HepG2 (cell line): ENCODE data around the gene TWNK. TPM values are rescaled to one million over a fixed set of nuclear protein-coding genes. Genes with fewer than 3 reads are reported as not detected.

Experiments used
- ATAC-seq: fragments of 200-7000 bp; cut with Tn5 transposase; 3 replicates; pipeline ENCODE4 v1.9.1; 2020; ENCODE audit warnings: mild to moderate bottlenecking, moderate library complexity
- BruUV-seq: library from RNA; stranded (reverse); fragments of 400-500 nt; replicated peaks from 2 replicates; lab custom pipeline; 2021; lab: Mats Ljungman, UMichigan
- CTCF ChIA-PET: fragments of 300-600 bp; formaldehyde crosslinking; extraction: SDS; loops from one replicate; lab custom pipeline; 2021; ENCODE audit warnings: low total read pairs, inconsistent platforms, low intra/inter-chr PET ratio; lab: Yijun Ruan, JAX
- POLR2A ChIA-PET: fragments of 350-600 bp; sonication (Branson Sonifier 250); formaldehyde crosslinking; loops from one replicate; lab custom pipeline; 2020; ENCODE audit warnings: antibody characterized with exemption, inconsistent platforms; lab: Yijun Ruan, JAX
- DNase-seq: peaks from one replicate; pipeline ENCODE4 v3.0.0-alpha.2; 2015; ENCODE audit warnings: low spot score
- FAIRE-seq: peaks from 3 replicates; lab custom pipeline; 2011; peaks lifted over from hg19 to GRCh38; lab: Jason Lieb, UNC
- H2AFZ ChIP-seq: one replicate; pipeline ENCODE4 v1.6.1; 2011; ENCODE audit warnings: low read length, inconsistent platforms
- H3K27ac ChIP-seq: fragments of 300-600 bp; 3 replicates; pipeline ENCODE4 v1.8.0; 2011; ENCODE audit warnings: mixed run types, mild to moderate bottlenecking, mixed read lengths, low read length, inconsistent platforms; ENCODE audit not compliant: insufficient read depth; ENCODE audit errors: extremely low read length
- H3K27me3 ChIP-seq, 2 experiments: fragments of 200-600 bp in 1 of 2; 2 replicates in 1 of 2; 3 replicates in 1 of 2; pipeline versions ENCODE4 v1.6.0 to v1.8.0; 2011; ENCODE audit warnings: low read length in 2 of 2, mild to moderate bottlenecking in 2 of 2, moderate library complexity in 2 of 2, inconsistent platforms in 1 of 2; ENCODE audit not compliant: insufficient read depth in 2 of 2, control insufficient read depth in 1 of 2
- H3K36me3 ChIP-seq, 2 experiments: fragments of 200-600 bp in 1 of 2; replicated peaks in 1 of 2; 2 replicates in 1 of 2; 3 replicates in 1 of 2; pipeline versions ENCODE4 v1.5.1 to v1.8.0; 2011; ENCODE audit warnings: low read length in 2 of 2, inconsistent platforms in 1 of 2; ENCODE audit not compliant: insufficient read depth in 2 of 2, control insufficient read depth in 1 of 2
- H3K4me1 ChIP-seq: 2 replicates; pipeline ENCODE4 v1.5.1; 2012; ENCODE audit warnings: low read length, inconsistent platforms; ENCODE audit not compliant: insufficient read depth
- H3K4me2 ChIP-seq: 2 replicates; pipeline ENCODE4 v1.6.0; 2011; ENCODE audit warnings: low read depth, low read length, inconsistent platforms
- H3K4me3 ChIP-seq, 3 experiments: fragments of 200-600 bp in 1 of 3; sonication (generic), shearing (Covaris generic) in 1 of 3; replicated peaks in 1 of 3; 2 replicates each; pipeline ENCODE4 v1.5.1; 2011 to 2016; ENCODE audit warnings: low read length in 3 of 3, inconsistent platforms in 2 of 3, low read depth in 2 of 3, mild to moderate bottlenecking in 2 of 3, control low read depth in 1 of 3, mixed read lengths in 1 of 3; ENCODE audit not compliant: insufficient read depth in 1 of 3
- H3K79me2 ChIP-seq: one replicate; pipeline ENCODE4 v1.6.1; 2011; ENCODE audit warnings: low read length, inconsistent platforms; ENCODE audit not compliant: insufficient read depth
- H3K9ac ChIP-seq: 2 replicates; pipeline ENCODE4 v1.6.0; 2011; ENCODE audit warnings: mild to moderate bottlenecking, low read depth, low read length, inconsistent platforms; ENCODE audit not compliant: insufficient read depth
- H3K9me3 ChIP-seq: 2 replicates; pipeline ENCODE4 v1.5.1; 2012; ENCODE audit warnings: mild to moderate bottlenecking, low read length
- H4K20me1 ChIP-seq: 2 replicates; pipeline ENCODE4 v1.6.0; 2011; ENCODE audit warnings: inconsistent platforms, mild to moderate bottlenecking, low read length, moderate library complexity; ENCODE audit not compliant: insufficient read depth
- ATAD3A ChIP-seq: sonication (generic); formaldehyde crosslinking; IDR thresholded peaks from 2 replicates; pipeline ENCODE4 v1.4.0; 2020; ENCODE audit warnings: missing genetic modification reagents
- NFKBIZ ChIP-seq: IDR thresholded peaks from 2 replicates; pipeline ENCODE4 v1.6.1; 2018; ENCODE audit warnings: missing genetic modification reagents, missing compliant biosample characterization
- RFXANK ChIP-seq: IDR thresholded peaks from 2 replicates; pipeline ENCODE4 v1.6.1; 2016
- SIX4 ChIP-seq: sonication (generic); formaldehyde crosslinking; IDR thresholded peaks from 2 replicates; pipeline ENCODE4 v1.4.0; 2020; ENCODE audit warnings: missing genetic modification reagents
- TBP ChIP-seq: sonication (generic); formaldehyde crosslinking; IDR thresholded peaks from 2 replicates; pipeline ENCODE4 v1.5.0; 2020; ENCODE audit warnings: missing genetic modification reagents
- TMF1 ChIP-seq: sonication (generic); formaldehyde crosslinking; IDR thresholded peaks from 2 replicates; pipeline ENCODE4 v1.8.1; 2022; ENCODE audit warnings: low read depth, missing genetic modification reagents
- ZNF160 ChIP-seq: sonication (generic); formaldehyde crosslinking; IDR thresholded peaks from 2 replicates; pipeline ENCODE4 v1.8.0; 2022; ENCODE audit warnings: mild to moderate bottlenecking, inconsistent platforms, missing genetic modification reagents
- ZNF225 ChIP-seq: sonication (generic); formaldehyde crosslinking; IDR thresholded peaks from 2 replicates; pipeline ENCODE4 v1.4.0; 2020; ENCODE audit warnings: mild to moderate bottlenecking, missing genetic modification reagents
- ZNF768 ChIP-seq: sonication (generic); formaldehyde crosslinking; IDR thresholded peaks from 2 replicates; pipeline ENCODE4 v1.4.0; 2020; ENCODE audit warnings: missing genetic modification reagents
- WGBS: methylation state at CpG from one replicate; pipeline ENCODE4 v1.1.6; 2017; ENCODE audit warnings: low lambda C conversion rate; 5-methylcytosine and 5-hydroxymethylcytosine counted together
- in situ Hi-C: cut with HindIII; loops from 2 replicates; pipeline ENCODE4 v1.10.0; 2017; ENCODE audit warnings: low pct_unique_long_range_greater_than_20kb; ENCODE audit not compliant: extremely low pct_ligation_motif_present
- intact Hi-C: fragments of 100-400 bp; cut with micrococcal nuclease; formaldehyde crosslinking; loops from one replicate; pipeline ENCODE4 v1.10.0; 2022; ENCODE audit not compliant: unreplicated experiment
- polyA plus RNA-seq, 8 experiments: library from polyadenylated mRNA; depleted of rRNA in 3 of 8; stranded (reverse) in 7 of 8; unstranded in 1 of 8; fragments of >200 nt; fragmentation: Illumina TruSeq in 4 of 8; extraction: Trizol in 4 of 8; gene quantifications; 2 replicates each; pipeline versions ENCODE4 v1.2.1 to v1.2.3, GENCODE V29; 2011 to 2016; ENCODE audit warnings: low read depth in 4 of 8, missing spikeins in 1 of 8, mixed read lengths in 1 of 8; ENCODE audit not compliant: insufficient read depth in 1 of 8
- total RNA-seq, 5 experiments: library from RNA; depleted of rRNA; stranded (reverse); fragments of >200 nt; fragmentation: Illumina TruSeq; extraction: Trizol; gene quantifications; 2 replicates each; pipeline ENCODE4 v1.2.3, GENCODE V29; 2016; ENCODE audit warnings: low read depth in 1 of 5
- TF ChIP-seq, protein P1 (sequence below): sonication (generic); formaldehyde crosslinking; IDR thresholded peaks from 2 replicates; pipeline ENCODE4 v1.5.0; 2020; ENCODE audit warnings: missing genetic modification reagents
- TF ChIP-seq, protein P2 (sequence below): sonication (generic); formaldehyde crosslinking; IDR thresholded peaks from 2 replicates; pipeline ENCODE4 v1.5.0; 2020; ENCODE audit warnings: mild to moderate bottlenecking, low read depth, missing genetic modification reagents, borderline replicate concordance
- TF ChIP-seq, protein P3 (sequence below): sonication (generic); formaldehyde crosslinking; conservative IDR thresholded peaks from 2 replicates; pipeline ENCODE4 v1.8.0; 2022; ENCODE audit warnings: missing genetic modification reagents
- TF ChIP-seq, protein P4 (sequence below): IDR thresholded peaks from 2 replicates; pipeline ENCODE4 v1.6.1; 2016; ENCODE audit warnings: mild to moderate bottlenecking

The TWNK gene
- total and polyA plus RNA-seq, 2 of the 13 experiments (the other 11 are each of a cell fraction or from before 2014, with no cell fraction given): 10.7 to 16.5 TPM

DNA sequence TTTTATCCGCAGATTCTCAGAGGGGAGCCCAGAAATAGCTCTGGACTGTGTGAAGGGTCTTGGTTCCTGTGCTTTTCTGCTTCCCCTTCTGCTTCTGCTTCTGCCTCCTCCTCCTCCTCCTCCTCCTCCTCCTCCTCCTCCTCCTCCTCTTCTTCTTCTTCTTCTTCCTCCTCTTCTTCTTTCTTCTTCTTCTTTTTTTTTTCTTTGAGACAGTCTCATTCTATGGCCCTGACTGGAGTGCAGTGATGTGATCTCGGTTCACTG is 32.0 kb downstream of the TWNK start:
- H3K9me3 ChIP-seq: no peaks in the 10 kb centered on the region
- peak overlapping the region; percentile 95 for H3K4me2 ChIP-seq
- POLR2A ChIA-PET: interaction anchor here (1.0 to 6.0 kb wide), 7 partner anchors 9 to 49 kb away, joined by 3 to 56 read pairs (median 10); partner anchors contain the start of genes LZTS2, PDZD7 and SFXN3
- H3K4me1 ChIP-seq: peaks cover 29% of the 10 kb centered on the region
- CTCF ChIA-PET: interaction anchor here (1.1 to 2.1 kb wide), 2 partner anchors 22 to 47 kb away, joined by 3 to 7 read pairs; no protein-coding TSS in a partner anchor
- no TSS peak for BruUV-seq
- H3K27me3 ChIP-seq: peaks cover 1 to 13% of the 10 kb centered on the region in 2 experiments; a peak in 2 of 5 replicates
- in situ Hi-C loops (no loop called here), intact Hi-C loops (loop anchor here (2.0 kb wide), 1 partner anchor 47 kb away; no protein-coding TSS in a partner anchor)
- WGBS: 63% methylated on average over 2 of the region's 2 CpGs
- no peaks in the 10 kb centered on the region for H3K79me2 ChIP-seq
- H3K9ac ChIP-seq: peak overlapping the region; percentile 52; the same call in 1 of the 2 replicates
- no peaks in the 10 kb centered on the region for H3K36me3 ChIP-seq
- H3K4me3 ChIP-seq: peak overlapping the region in 1 of 3 experiments; percentile 69; a peak in 2 of 6 replicates
- no peak overlapping the region for H3K27ac ChIP-seq
- FAIRE-seq: no peak
- ATAC-seq: no peak
- no peaks in the 10 kb centered on the region for H4K20me1 ChIP-seq
- DNase-seq: no peak
- no peak overlapping the region for H2AFZ ChIP-seq
- no peak for TF ChIP-seq RFXANK (CRISPR knock-in tag)
- TF ChIP-seq, protein P1, sequence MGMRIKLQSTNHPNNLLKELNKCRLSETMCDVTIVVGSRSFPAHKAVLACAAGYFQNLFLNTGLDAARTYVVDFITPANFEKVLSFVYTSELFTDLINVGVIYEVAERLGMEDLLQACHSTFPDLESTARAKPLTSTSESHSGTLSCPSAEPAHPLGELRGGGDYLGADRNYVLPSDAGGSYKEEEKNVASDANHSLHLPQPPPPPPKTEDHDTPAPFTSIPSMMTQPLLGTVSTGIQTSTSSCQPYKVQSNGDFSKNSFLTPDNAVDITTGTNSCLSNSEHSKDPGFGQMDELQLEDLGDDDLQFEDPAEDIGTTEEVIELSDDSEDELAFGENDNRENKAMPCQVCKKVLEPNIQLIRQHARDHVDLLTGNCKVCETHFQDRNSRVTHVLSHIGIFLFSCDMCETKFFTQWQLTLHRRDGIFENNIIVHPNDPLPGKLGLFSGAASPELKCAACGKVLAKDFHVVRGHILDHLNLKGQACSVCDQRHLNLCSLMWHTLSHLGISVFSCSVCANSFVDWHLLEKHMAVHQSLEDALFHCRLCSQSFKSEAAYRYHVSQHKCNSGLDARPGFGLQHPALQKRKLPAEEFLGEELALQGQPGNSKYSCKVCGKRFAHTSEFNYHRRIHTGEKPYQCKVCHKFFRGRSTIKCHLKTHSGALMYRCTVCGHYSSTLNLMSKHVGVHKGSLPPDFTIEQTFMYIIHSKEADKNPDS (CRISPR knock-in tag): 0 out of 2 replicates have a peak, but pooled peaks have one; percentile 28

DNA sequence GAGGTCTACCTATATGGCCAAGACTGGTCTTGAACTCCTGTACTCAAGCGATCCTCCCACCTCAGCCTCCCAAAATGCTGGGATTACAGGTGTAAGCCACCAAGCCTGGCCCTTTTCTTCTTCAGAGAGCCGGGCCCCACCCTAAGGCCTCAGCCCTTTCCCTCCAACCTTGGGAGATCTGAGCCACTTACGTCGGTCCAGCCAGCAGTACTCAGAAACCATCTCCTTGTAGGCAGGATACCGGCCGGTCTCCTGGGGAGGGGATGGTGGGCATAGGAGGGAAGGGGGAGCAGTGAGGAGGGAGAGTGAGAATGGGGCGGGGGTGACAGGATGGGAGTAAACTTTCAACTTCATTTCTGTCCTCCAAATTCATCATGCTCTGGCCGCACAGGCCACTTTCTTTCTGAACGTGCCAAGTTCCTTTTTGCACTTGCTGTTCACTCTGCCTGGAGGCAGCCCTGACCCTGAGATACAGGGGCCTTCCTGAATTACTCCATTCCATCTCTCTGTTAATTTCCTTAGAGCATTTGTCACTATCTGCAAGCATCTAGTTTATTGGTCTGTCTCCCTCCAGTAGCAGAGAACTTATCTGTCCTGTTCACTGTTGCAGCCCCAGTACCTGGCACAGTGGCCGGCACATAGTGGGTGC is 33.2 kb downstream of the TWNK start:
- FAIRE-seq: no peak
- peaks cover 1 to 13% of the 10 kb centered on the region in 2 experiments; a peak in 2 of 5 replicates for H3K27me3 ChIP-seq
- H3K27ac ChIP-seq: no peak overlapping the region
- no peak overlapping the region for H3K4me3 ChIP-seq
- 58% methylated on average over 10 of the region's 10 CpGs for WGBS
- no peak for ATAC-seq
- no peak for DNase-seq
- H3K79me2 ChIP-seq: no peaks in the 10 kb centered on the region
- in situ Hi-C loops: no loop called here
- ChIA-PET CTCF (no interaction called here), POLR2A (no interaction called here)
- no peak overlapping the region for H3K9ac ChIP-seq
- no peaks in the 10 kb centered on the region for H4K20me1 ChIP-seq
- H3K9me3 ChIP-seq: no peaks in the 10 kb centered on the region
- intact Hi-C loops: no loop called here
- peaks cover 18% of the 10 kb centered on the region for H3K4me1 ChIP-seq
- no peaks in the 10 kb centered on the region for H3K36me3 ChIP-seq
- no peak overlapping the region for H2AFZ ChIP-seq
- H3K4me2 ChIP-seq: no peak overlapping the region
- BruUV-seq: no TSS peak
- TF ChIP-seq, protein P2, sequence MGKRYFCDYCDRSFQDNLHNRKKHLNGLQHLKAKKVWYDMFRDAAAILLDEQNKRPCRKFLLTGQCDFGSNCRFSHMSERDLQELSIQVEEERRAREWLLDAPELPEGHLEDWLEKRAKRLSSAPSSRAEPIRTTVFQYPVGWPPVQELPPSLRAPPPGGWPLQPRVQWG (CRISPR knock-in tag): no peak
- TF ChIP-seq ATAD3A (CRISPR knock-in tag): no peak
- TF ChIP-seq TMF1 (CRISPR knock-in tag): no peak
- TF ChIP-seq ZNF225: no peak
- TF ChIP-seq ZNF160 (CRISPR knock-in tag): no peak
- TF ChIP-seq TBP (CRISPR knock-in tag): no peak
- TF ChIP-seq NFKBIZ (CRISPR knock-in tag): no peak
- no peak for TF ChIP-seq SIX4
- TF ChIP-seq, protein P3, sequence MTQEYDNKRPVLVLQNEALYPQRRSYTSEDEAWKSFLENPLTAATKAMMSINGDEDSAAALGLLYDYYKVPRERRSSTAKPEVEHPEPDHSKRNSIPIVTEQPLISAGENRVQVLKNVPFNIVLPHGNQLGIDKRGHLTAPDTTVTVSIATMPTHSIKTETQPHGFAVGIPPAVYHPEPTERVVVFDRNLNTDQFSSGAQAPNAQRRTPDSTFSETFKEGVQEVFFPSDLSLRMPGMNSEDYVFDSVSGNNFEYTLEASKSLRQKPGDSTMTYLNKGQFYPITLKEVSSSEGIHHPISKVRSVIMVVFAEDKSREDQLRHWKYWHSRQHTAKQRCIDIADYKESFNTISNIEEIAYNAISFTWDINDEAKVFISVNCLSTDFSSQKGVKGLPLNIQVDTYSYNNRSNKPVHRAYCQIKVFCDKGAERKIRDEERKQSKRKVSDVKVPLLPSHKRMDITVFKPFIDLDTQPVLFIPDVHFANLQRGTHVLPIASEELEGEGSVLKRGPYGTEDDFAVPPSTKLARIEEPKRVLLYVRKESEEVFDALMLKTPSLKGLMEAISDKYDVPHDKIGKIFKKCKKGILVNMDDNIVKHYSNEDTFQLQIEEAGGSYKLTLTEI: no peak
- TF ChIP-seq, protein P4, sequence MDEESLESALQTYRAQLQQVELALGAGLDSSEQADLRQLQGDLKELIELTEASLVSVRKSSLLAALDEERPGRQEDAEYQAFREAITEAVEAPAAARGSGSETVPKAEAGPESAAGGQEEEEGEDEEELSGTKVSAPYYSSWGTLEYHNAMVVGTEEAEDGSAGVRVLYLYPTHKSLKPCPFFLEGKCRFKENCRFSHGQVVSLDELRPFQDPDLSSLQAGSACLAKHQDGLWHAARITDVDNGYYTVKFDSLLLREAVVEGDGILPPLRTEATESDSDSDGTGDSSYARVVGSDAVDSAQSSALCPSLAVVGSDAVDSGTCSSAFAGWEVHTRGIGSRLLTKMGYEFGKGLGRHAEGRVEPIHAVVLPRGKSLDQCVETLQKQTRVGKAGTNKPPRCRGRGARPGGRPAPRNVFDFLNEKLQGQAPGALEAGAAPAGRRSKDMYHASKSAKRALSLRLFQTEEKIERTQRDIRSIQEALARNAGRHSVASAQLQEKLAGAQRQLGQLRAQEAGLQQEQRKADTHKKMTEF (CRISPR knock-in tag): no peak
- TF ChIP-seq ZNF768 (CRISPR knock-in tag): no peak
